CD4-positive, alpha-beta T cell (primary cell): ENCODE measurements around the gene GSS. TPM values are rescaled to one million over a fixed set of nuclear protein-coding genes. Genes with fewer than 3 reads are reported as not detected.

Source experiments
- ATAC-seq: fragments of 200-7000 bp; cut with Tn5 transposase; one replicate; pipeline ENCODE4 v1.10.0; 2022; ENCODE audit warnings: mild to moderate bottlenecking; ENCODE audit not compliant: poor library complexity
- CTCF ChIA-PET: fragments of 350-600 bp; sonication (Branson Sonifier 250); formaldehyde crosslinking; loops from one replicate; lab custom pipeline; 2021; ENCODE audit warnings: antibody characterized with exemption, inconsistent platforms; lab: Charles Lee
- POLR2A ChIA-PET: fragments of 350-600 bp; sonication (Branson Sonifier 250); formaldehyde crosslinking; loops from one replicate; lab custom pipeline; 2021; ENCODE audit warnings: antibody characterized with exemption, inconsistent platforms; lab: Charles Lee
- DNase-seq, 14 experiments: peaks; one replicate each; pipeline ENCODE4 v3.0.0-alpha.2; 2013 to 2020; ENCODE audit warnings: mixed read lengths in 2 of 14
- H3K27ac ChIP-seq, 2 donors: one replicate each; pipeline versions ENCODE4 v1.5.1 to v1.7.0; 2013; ENCODE audit warnings: low read length in 2 of 2, low read depth in 1 of 2, mild to moderate bottlenecking in 1 of 2
- H3K27me3 ChIP-seq, 2 experiments: 1 replicate in 1 of 2; 2 replicates in 1 of 2; pipeline versions ENCODE4 v1.6.1 to v1.7.0; 2013; ENCODE audit warnings: low read length in 2 of 2, control low read depth in 1 of 2, mild to moderate bottlenecking in 1 of 2, moderate library complexity in 1 of 2; ENCODE audit not compliant: insufficient read depth in 2 of 2, control insufficient read depth in 1 of 2
- H3K36me3 ChIP-seq: one replicate; pipeline ENCODE4 v1.6.1; 2013; ENCODE audit warnings: low read length, control low read depth; ENCODE audit not compliant: insufficient read depth
- H3K4me1 ChIP-seq: one replicate; pipeline ENCODE4 v1.6.1; 2013; ENCODE audit warnings: low read length, control low read depth; ENCODE audit not compliant: insufficient read depth
- H3K4me3 ChIP-seq: one replicate; pipeline ENCODE4 v1.5.1; 2013; ENCODE audit warnings: mild to moderate bottlenecking, low read length, moderate library complexity
- H3K9me3 ChIP-seq, 2 experiments: 1 replicate in 1 of 2; 2 replicates in 1 of 2; pipeline versions ENCODE4 v1.6.1 to v1.7.0; 2013; ENCODE audit warnings: low read length in 2 of 2, mild to moderate bottlenecking in 2 of 2, control low read depth in 1 of 2, moderate library complexity in 1 of 2; ENCODE audit not compliant: control insufficient read depth in 1 of 2, insufficient read depth in 1 of 2
- H3K27ac Mint-ChIP-seq: one replicate; pipeline ENCODE4 v1.8.0; 2020; ENCODE audit warnings: mixed read lengths
- H3K27me3 Mint-ChIP-seq: one replicate; pipeline ENCODE4 v1.8.0; 2021; ENCODE audit warnings: mixed read lengths
- H3K36me3 Mint-ChIP-seq: one replicate; pipeline ENCODE4 v1.8.0; 2021; ENCODE audit warnings: low read depth, mixed read lengths
- H3K4me1 Mint-ChIP-seq: one replicate; pipeline ENCODE4 v1.8.0; 2021; ENCODE audit warnings: low read depth, mixed read lengths
- H3K4me3 Mint-ChIP-seq: one replicate; pipeline ENCODE4 v1.8.0; 2020; ENCODE audit warnings: mild to moderate bottlenecking, mixed read lengths
- H3K9me3 Mint-ChIP-seq: one replicate; pipeline ENCODE4 v1.8.0; 2020; ENCODE audit warnings: mixed read lengths
- CTCF ChIP-seq: fragments of 200-600 bp; IDR thresholded peaks from one replicate; pipeline ENCODE4 v1.8.0; 2022; ENCODE audit warnings: antibody characterized with exemption, mild to moderate bottlenecking
- intact Hi-C, 2 experiments: fragments of 100-400 bp; cut with DNase I in 1 of 2; cut with micrococcal nuclease in 1 of 2; formaldehyde crosslinking; loops; one replicate each; pipeline versions ENCODE4 v1.15.1 to v1.9.0; 2023 to 2025; cut with DNase I, micrococcal nuclease
- polyA plus RNA-seq, 2 donors: library from polyadenylated mRNA; unstranded; fragments of 120-200 nt; gene quantifications; one replicate each; pipeline ENCODE4 v1.2.1, GENCODE V29; 2013
- total RNA-seq, 174 experiments: library from RNA in 2 of 174; stranded (reverse) in 2 of 174; gene quantifications; one replicate each; pipeline ENCODE4 v1.2.3 and lab custom pipeline; 2021 to 2026

The GSS gene
- total RNA-seq (10 to 100 TPM; 24.3 to 24.7 TPM), total RNA-seq (lab: John Stamatoyannopoulos, UW) (22.4 to 91.7 (median 42.6) reads per million in 172 experiments)
- polyA plus RNA-seq (2013, experiment 1 of 2): 25.0 TPM
- polyA plus RNA-seq (2013, experiment 2 of 2): 26.8 TPM

GRCh38 chr20:34955231-34956040, at the start of gene GSS, which contains the start of gene MYH7B:
Gene GSS, minus strand, starts transcription at chr20:34955806. Its CDS starts 3,954 bp downstream, at chr20:34951852.
Gene MYH7B, plus strand, starts transcription at chr20:34955868. Its CDS starts 22,138 bp downstream, at chr20:34978006.
- Histone ChIP-seq H3K4me1 (peaks cover 19% of the 10 kb centered on the region), H3K9me3 (no peaks in the 10 kb centered on the region), H3K27me3 (no peaks in the 10 kb centered on the region), H3K36me3 (peaks cover 9% of the 10 kb centered on the region), H3K27ac (peak within 1 kb of the TSS; percentile 62 to 70), H3K4me3 (peak within 1 kb of the TSS; percentile 87)
- intact Hi-C loops: loop anchor here (1.0 to 10.0 kb wide), 9 partner anchors 79 to 961 kb away; partner anchors contain the start of genes GGT7 (in 2 of the 2), NCOA6 (in 2 of the 2), ACSS2 (in 1 of the 2) and AHCY (in 1 of the 2)
- no peaks in the 10 kb centered on the region for H3K9me3 Mint-ChIP-seq
- ATAC-seq (peak; percentile 92), DNase-seq (peak; percentile 90 to 98 (median 96))
- ChIA-PET CTCF (interaction anchor here (0.7 to 2.1 kb wide), 8 partner anchors 67 to 141 kb away, joined by 3 to 21 read pairs (median 4); partner anchors contain the start of genes ACSS2 and GGT7), POLR2A (interaction anchor here (0.6 to 2.1 kb wide), 6 partner anchors 20 to 322 kb away, joined by 3 to 13 read pairs (median 4); partner anchors contain the start of genes ACSS2, GGT7 and MMP24OS)
- H3K27me3 Mint-ChIP-seq: no peaks in the 10 kb centered on the region
- H3K4me1 Mint-ChIP-seq: peaks cover 23% of the 10 kb centered on the region
- no peak for TF ChIP-seq CTCF
- peak within 1 kb of the TSS; percentile 91 for H3K27ac Mint-ChIP-seq
- H3K36me3 Mint-ChIP-seq: peaks cover 8% of the 10 kb centered on the region
- H3K4me3 Mint-ChIP-seq: peak within 1 kb of the TSS; percentile 94

DNA sequence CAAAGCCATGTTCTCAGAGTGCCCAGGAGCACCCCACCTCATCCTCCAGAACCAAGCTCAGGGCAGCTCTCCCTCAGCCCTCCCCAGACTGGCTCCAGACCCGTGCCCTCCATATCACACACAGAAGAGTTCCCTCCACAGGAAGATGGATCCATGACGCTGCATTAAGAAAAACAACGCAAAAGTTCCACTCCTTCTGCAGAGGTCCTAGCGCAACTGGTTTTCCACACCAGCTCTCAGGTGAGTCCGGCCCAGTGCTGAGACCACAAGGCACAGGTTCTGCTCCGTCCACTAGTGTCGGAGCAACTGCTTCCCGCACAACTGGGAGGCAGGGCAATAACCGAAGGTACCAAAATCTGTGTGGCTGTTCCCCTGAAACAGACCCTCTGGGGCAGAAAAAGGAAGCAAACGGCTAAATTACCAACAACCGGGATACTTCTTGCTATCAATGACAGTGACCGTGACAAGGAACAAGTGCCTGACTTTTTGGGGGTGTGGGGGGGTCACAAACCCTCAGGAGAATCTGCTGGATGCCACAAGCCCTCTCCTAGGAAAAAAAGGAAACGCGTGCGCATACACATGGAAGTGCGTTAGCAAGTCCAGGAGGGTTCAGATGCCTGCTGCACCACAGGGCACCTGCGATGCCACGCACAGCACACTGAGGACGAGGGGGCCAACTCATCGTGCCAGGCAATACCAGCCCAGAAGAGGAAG, 49.3 kb upstream of the GSS start:
- Mint-ChIP-seq H3K27ac (no peak overlapping the region), H3K4me3 (no peak overlapping the region), H3K9me3 (no peaks in the 10 kb centered on the region), H3K27me3 (no peaks in the 10 kb centered on the region), H3K36me3 (peaks cover 86% of the 10 kb centered on the region), H3K4me1 (no peaks in the 10 kb centered on the region)
- ATAC-seq: no peak
- no peak for TF ChIP-seq CTCF
- no peak for DNase-seq
- intact Hi-C loops: no loop called here
- Histone ChIP-seq H3K4me1 (no peaks in the 10 kb centered on the region), H3K4me3 (no peak overlapping the region), H3K36me3 (peaks cover 97% of the 10 kb centered on the region), H3K27me3 (no peaks in the 10 kb centered on the region), H3K9me3 (no peaks in the 10 kb centered on the region), H3K27ac (no peak overlapping the region)
- ChIA-PET CTCF (no interaction called here), POLR2A (no interaction called here)

GRCh38 chr20:35004051-35004725, 48.6 kb upstream of the GSS start:
- H3K4me1 Mint-ChIP-seq: no peaks in the 10 kb centered on the region
- H3K27ac ChIP-seq: no peak overlapping the region
- DNase-seq (no peak), ATAC-seq (no peak)
- no peaks in the 10 kb centered on the region for H3K4me1 ChIP-seq
- no peak overlapping the region for H3K4me3 ChIP-seq
- H3K36me3 Mint-ChIP-seq: peaks cover 84% of the 10 kb centered on the region
- no peaks in the 10 kb centered on the region for H3K27me3 Mint-ChIP-seq
- CTCF ChIA-PET: no interaction called here
- no peaks in the 10 kb centered on the region for H3K27me3 ChIP-seq
- intact Hi-C loops: no loop called here
- no peaks in the 10 kb centered on the region for H3K9me3 ChIP-seq
- TF ChIP-seq CTCF: no peak
- no peaks in the 10 kb centered on the region for H3K9me3 Mint-ChIP-seq
- peaks cover 97% of the 10 kb centered on the region for H3K36me3 ChIP-seq
- POLR2A ChIA-PET: no interaction called here
- no peak overlapping the region for H3K27ac Mint-ChIP-seq
- H3K4me3 Mint-ChIP-seq: no peak overlapping the region
